ENCODE results near the gene COL17A1.

The COL17A1 gene

GRCh38 chr10:104096692-104097091, 11.0 kb upstream of the COL17A1 start:
- DNase-seq, result no peak

- no peak for DNase-seq
These were observed 7.1 kb upstream of the COL17A1 start for GRCh38 chr10:104092749-104093148.

- DNase-seq, result no peak
These were observed 4.9 kb upstream of the COL17A1 start for GRCh38 chr10:104090611-104091010.

- DNase-seq, result no peak
These were observed 3.9 kb upstream of the COL17A1 start for GRCh38 chr10:104089621-104090020.

- DNase-seq, result no peak
These were observed 2.6 kb upstream of the COL17A1 start for GRCh38 chr10:104088239-104088638.

GRCh38 chr10:104084482-104085142, 1.1 kb downstream of the COL17A1 start:
- no peak for DNase-seq

- DNase-seq, result no peak
These were observed 3.7 kb downstream of the COL17A1 start for GRCh38 chr10:104081998-104082397.

- DNase-seq, result peak; percentile 3
These were observed 4.9 kb downstream of the COL17A1 start for GRCh38 chr10:104080762-104081161.

GRCh38 chr10:104077663-104078151, 8.0 kb downstream of the COL17A1 start:
- DNase-seq, result no peak

GRCh38 chr10:104077247-104077646, 8.4 kb downstream of the COL17A1 start:
- no peak for DNase-seq

GRCh38 chr10:104076743-104077160, 8.9 kb downstream of the COL17A1 start:
- no peak for DNase-seq

GRCh38 chr10:104074505-104074904, 11.2 kb downstream of the COL17A1 start:
- DNase-seq, result no peak

- DNase-seq, result no peak
These were observed 12.9 kb downstream of the COL17A1 start for GRCh38 chr10:104072786-104073185.

- DNase-seq, result no peak
These were observed 16.1 kb downstream of the COL17A1 start for GRCh38 chr10:104069613-104070012.

GRCh38 chr10:104067525-104067924, 18.2 kb downstream of the COL17A1 start:
- DNase-seq, result no peak

- DNase-seq, result no peak
These were observed 18.7 kb downstream of the COL17A1 start for GRCh38 chr10:104066945-104067344.

GRCh38 chr10:104065748-104066147, 19.9 kb downstream of the COL17A1 start:
- DNase-seq, result no peak

- DNase-seq, result no peak
These were observed 24.5 kb downstream of the COL17A1 start for GRCh38 chr10:104061196-104061595.

GRCh38 chr10:104059364-104059763, 26.3 kb downstream of the COL17A1 start:
- no peak for DNase-seq

- DNase-seq, result no peak
These were observed 28.0 kb downstream of the COL17A1 start for GRCh38 chr10:104057717-104058116.

- no peak for DNase-seq
These were observed 28.9 kb downstream of the COL17A1 start for GRCh38 chr10:104056619-104057273.

GRCh38 chr10:104054430-104054829, 31.2 kb downstream of the COL17A1 start:
- DNase-seq, result no peak

GRCh38 chr10:104053201-104053600, 32.5 kb downstream of the COL17A1 start:
- no peak for DNase-seq

GRCh38 chr10:104052431-104052830, 33.2 kb downstream of the COL17A1 start:
- DNase-seq, result no peak
